T47D (cell line): ENCODE data around the gene ING4.
"Not testable (repeated sequence)": the region's sequence is repeated elsewhere in the genome, so short reads cannot be mapped to it uniquely, and the experiment has no call there.

Experiments used
- DNase-seq, 2 experiments: peaks; one replicate each; pipeline versions ENCODE4 v3.0.0 to v3.0.0-alpha.2; 2011 to 2012; ENCODE audit warnings: low read depth in 1 of 2, low spot score in 1 of 2
- JUND ChIP-seq: IDR thresholded peaks from 2 replicates; pipeline ENCODE4 v1.6.1; 2012; ENCODE audit warnings: low read depth
- in situ Hi-C: cut with HindIII; loops from 2 replicates; pipeline ENCODE4 v1.10.0; 2016; ENCODE audit warnings: low sequenced_read_pairs, low pct_unique_long_range_greater_than_20kb

The ING4 gene

GRCh38 chr12:6662906-6663742, at the start of gene ING4:
TSS of gene ING4 (minus strand) at chr12:6663119. CDS start at chr12:6663101, 18 bp downstream.
- no peak for TF ChIP-seq JUND
- in situ Hi-C loops, result no loop called here
- peak; percentile 64 to 96 for DNase-seq

DNA sequence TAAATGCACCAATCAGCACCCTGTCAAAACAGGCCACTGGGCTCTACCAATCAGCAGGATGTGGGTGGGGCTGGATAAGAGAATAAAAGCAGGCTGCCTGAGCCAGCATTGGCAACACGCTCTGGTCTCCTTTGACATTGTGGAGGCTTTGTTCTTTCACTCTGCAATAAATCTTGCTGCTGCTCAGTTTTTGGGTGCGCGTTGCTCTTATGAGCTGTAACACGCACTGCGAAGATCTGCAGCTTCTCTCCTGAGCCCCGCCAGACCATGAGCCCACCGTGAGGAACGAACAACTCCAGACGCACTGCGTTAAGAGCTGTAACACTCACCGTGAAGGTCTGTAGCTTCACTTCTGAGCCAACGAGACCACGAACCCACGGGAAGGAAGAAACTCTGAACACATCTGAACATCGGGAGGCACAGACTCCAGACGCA, 46.1 kb upstream of the ING4 start:
- DNase-seq, result no peak
- in situ Hi-C loops, result no loop called here
- TF ChIP-seq JUND, result no peak

- DNase-seq, in situ Hi-C loops: not testable (repeated sequence)
These were observed 45.4 kb upstream of the ING4 start for GRCh38 chr12:6708351-6708750.

- peak in 1 of 2 experiments; percentile 3 for DNase-seq
- in situ Hi-C loops, result no loop called here
- TF ChIP-seq JUND, result no peak
These were observed 40.7 kb upstream of the ING4 start for GRCh38 chr12:6703631-6704030.

- no peak for TF ChIP-seq JUND
- DNase-seq, result peak in 1 of 2 experiments; percentile 3
- in situ Hi-C loops, result no loop called here
These were observed 38.3 kb upstream of the ING4 start for GRCh38 chr12:6701078-6701768.

DNA sequence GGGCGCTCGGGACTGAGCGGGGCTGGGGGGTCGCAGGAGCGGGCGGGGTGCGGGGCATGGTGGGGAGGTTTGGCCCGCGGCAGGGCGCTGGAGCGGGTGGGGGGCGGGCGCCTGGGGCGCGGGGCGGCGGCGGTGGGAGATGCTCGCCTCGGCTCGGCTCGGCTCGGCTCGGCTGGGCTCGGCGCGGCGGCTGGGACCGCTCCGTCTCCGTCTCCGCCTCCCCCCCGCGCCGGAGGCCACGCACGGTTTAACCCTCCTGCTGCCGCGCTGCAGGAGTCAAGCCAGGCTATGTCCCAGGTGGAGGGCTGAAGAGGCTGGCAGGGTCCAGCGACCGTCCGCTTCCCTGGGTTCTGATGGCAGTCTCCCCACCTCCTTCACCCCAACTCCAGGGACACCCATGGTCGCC, 37.7 kb upstream of the ING4 start, which contains the start of gene PIANP:
TSS of gene PIANP (minus strand) at position 170 of the 406 bp plus-strand sequence. CDS start 2,754 bp downstream, outside the sequence.
- peak; percentile 20 to 23 for DNase-seq
- TF ChIP-seq JUND, result no peak
- in situ Hi-C loops, result no loop called here

DNA sequence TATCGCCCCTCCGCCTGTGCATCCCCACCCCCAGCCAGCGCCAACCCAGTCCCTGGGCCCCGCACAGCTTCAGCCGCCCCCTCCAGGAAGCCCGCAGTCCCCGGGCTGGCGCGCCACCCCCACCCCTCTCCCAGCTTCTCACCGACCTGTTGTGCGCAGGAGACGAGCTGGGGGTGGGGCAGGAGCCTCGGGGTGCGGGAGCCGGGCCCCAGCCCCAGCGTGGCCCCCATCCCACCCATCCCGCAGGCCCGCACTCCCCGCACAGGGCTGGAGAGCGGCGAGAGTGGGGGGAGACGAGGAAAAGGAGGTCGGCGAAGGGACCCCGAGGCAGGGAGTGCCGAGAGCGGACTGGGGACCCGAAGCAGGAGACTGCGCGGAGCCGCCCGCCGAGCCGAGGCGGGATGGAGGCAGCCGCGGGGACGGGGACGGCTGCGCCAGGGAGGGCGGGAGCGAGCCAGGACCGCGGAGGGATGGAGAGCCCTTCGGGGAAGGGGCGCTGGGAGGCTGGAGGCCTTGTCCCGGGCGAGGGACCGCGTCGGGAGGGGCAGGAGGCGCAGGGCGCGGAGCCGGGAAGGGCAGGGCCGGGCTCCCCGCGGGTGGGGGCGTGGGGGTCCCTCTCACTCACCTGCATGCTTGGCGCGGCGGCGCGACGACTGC, 37.2 kb upstream of the ING4 start:
- no peak for DNase-seq
- in situ Hi-C loops, result no loop called here

DNA sequence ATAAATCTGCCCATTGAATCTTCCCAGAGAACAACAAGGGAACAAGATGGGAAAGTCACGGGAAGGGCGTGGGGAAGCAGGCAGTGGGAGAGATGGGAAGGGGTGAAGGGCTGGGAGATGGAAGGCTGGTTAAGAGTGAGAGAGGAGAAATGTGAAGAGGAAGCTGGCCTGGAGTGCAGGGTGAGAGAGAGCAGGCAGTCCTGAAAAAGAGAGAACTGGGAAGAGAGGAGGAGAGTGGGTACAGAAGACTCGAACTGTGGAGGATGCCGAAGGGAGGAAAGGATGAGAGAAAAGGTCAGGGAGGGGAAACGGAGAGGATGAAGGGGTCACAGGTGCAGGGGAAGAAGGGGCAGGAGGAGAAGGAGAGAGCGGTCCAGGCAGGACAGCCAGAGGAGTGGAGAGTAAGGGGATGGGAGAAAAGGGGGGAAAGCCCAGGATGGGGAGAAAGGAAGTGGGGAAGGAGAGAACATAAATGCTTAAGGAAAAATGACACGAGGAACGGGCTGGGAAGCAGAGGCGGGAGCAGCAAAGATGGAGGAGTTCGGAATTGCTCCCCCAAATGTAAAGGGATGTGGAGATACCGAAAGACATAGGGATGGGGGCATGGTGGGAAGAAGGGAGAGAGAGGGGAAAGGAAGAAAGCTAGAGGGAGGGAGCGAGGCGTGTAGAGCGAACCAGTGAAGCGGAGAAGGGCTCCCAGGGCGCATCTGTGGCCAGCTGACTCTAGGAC, 36.5 kb upstream of the ING4 start:
- in situ Hi-C loops, result no loop called here
- no peak for TF ChIP-seq JUND
- DNase-seq, result no peak

More for the DNA sequence above, 37.2 kb upstream of the ING4 start:
- no peak for TF ChIP-seq JUND

DNA sequence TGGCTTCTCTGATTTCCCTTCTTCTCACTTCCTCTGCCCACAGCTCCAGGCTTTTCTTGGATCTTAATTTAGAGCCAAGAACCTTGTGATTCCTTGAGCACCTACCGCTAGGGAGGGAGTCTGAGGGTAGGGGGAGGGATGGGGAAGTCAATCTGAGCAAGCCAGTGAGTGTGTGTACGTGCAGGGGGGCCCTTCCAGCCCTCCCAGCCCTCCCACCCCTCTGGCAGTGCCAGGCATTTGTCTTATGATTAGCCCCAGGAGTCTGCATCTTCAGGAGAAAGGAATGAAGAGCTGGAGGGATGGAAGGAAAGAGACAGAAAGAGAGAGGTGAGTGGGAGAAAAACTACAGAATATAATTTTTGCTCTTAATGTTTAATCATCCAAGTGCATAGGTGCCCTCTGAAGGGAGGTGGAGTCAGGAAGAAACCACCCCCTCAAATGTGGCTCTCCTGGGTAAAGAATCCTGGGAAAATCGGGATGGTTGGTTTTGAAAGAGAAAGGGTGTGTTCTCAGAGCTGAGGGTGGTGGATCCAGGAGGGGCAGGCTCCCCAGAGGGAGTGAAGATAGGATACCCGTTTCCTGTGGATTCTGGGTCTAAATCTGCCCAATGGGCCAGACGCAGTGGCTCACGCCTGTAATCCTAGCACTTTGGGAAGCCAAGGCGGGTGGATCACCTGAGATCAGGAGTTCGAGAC, 35.6 kb upstream of the ING4 start:
- DNase-seq, result no peak
- no peak for TF ChIP-seq JUND
- in situ Hi-C loops, result no loop called here

DNA sequence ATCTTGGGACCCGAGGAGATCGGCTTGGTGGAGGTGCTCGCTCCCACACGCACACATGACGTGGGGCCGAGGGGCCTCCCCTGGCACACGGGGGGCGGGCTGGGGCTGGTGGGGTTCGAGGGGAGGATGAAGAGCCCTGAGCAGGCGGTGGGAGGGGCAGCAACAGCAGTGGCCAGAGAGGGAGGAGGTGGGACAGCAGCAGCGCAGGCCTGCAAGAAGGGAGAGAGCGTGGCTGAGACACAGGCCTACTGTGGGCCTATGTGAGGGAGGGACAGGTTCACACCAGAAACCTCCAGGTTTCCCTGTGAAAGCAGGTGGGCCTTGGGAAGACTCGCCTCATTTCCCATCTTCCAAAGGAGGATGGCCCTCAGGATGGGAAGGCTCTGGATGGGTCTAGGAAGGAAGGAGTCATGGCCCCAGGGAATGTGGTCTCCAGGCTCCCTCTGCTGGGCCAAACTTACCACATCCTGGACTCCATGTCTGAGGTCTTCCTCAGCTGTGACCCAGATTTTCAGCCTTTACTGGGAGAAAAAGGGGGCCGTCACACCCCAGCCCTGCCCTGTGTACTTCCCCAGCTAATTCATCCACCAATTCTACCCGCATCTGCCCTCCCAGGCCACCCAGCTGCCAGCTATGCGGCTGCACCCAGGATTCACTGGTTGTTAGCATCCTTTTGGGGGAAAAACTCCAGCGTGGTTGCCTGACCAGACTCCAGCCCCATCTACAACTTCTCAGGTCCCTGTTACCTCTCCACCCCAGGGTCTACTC, 34.8 kb upstream of the ING4 start:
- in situ Hi-C loops, result no loop called here
- peak in 1 of 2 experiments; percentile 45 for DNase-seq
- TF ChIP-seq JUND, result no peak
